G401.6 (cell line): ENCODE data around the gene TMEM119.

ENCODE experiments used
- FAIRE-seq: peaks from 2 replicates; lab custom pipeline; 2012; peaks lifted over from hg19 to GRCh38; lab: Jason Lieb, UNC

TMEM119 gene, protein sequence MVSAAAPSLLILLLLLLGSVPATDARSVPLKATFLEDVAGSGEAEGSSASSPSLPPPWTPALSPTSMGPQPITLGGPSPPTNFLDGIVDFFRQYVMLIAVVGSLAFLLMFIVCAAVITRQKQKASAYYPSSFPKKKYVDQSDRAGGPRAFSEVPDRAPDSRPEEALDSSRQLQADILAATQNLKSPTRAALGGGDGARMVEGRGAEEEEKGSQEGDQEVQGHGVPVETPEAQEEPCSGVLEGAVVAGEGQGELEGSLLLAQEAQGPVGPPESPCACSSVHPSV

GRCh38 chr12:108597559-108598471 is at the start of gene TMEM119:
Gene TMEM119 (minus strand): TSS chr12:108598084. CDS start chr12:108592383, 5,701 bp downstream.
- no peak for FAIRE-seq

GRCh38 chr12:108646600-108647579 is 49.0 kb upstream of the TMEM119 start:
- no peak for FAIRE-seq

DNA sequence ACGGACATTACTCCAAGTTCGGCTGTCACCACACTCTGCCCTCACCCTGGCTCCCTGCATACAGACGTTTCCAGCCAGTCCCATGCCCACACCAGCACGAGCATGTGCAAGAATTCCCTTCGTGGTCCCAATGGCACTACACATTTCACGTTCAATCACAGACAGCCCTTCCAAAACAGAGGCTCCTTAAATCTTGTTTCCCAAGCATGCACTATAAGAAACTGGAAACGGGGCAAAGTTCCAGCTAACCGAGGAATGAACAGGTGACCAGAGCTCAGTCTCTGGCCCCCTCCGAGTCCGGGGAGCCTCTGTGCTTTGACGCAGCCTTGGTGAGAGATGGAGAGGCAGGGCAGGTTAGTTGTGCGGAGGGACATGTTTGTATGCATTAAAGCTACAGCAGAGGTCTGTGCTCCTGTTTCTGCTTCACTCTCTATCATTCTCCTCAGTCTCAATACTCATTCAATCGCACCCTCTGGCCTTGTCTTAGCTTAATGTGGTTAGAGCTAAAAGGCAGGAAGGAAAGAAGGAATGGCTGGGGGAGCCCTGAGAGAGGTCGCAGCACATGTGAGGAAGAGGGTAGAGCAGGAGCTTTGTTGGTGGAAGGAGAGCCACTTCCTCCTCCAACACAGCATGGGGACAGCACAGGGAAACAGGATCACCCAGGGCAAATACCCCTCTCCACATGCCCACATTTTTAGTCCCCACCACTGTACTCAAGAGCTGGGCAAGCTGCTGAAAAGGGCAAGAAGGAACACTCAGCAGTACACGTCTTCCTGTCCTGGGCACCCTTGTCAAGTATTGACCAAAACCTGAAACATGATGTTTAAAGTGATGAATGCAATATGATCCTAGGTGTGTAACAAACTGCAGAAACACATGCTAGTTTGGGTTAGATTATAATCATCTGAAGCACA is 48.1 kb upstream of the TMEM119 start:
- no peak for FAIRE-seq

GRCh38 chr12:108644811-108645120 is 46.9 kb upstream of the TMEM119 start:
- FAIRE-seq, result no peak

- no peak for FAIRE-seq
Measured at GRCh38 chr12:108643941-108644810, 46.3 kb upstream of the TMEM119 start.

- FAIRE-seq, result no peak
Measured at GRCh38 chr12:108642899-108643654, 45.2 kb upstream of the TMEM119 start.

DNA sequence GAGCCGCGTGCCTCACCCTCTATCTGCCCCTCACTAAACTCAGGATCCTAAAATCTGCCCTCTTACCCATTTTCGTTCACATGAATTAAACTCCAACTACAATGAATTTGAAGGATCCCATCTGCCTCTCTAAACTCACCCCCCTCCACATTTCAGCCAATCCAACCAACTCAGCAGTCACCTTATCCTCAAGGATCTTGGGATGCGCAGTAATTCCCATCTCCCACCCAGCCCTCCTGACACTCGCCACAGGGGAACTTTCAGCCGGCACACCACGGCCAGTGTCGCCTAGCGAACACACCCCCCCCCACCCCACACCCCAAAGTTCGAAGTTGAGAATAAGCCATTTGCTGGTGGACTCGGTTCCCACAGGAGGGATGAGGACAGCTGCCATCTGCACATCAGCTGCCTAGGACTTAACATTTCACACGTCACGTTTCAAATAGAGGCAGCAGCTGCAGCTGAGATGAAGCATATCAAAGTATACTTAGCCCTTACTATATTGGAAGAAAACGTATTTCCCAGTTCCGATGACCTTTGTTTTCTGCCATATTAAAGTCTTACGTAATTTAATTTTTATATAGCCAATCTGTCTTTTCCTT is 44.5 kb upstream of the TMEM119 start:
- FAIRE-seq, result no peak

DNA sequence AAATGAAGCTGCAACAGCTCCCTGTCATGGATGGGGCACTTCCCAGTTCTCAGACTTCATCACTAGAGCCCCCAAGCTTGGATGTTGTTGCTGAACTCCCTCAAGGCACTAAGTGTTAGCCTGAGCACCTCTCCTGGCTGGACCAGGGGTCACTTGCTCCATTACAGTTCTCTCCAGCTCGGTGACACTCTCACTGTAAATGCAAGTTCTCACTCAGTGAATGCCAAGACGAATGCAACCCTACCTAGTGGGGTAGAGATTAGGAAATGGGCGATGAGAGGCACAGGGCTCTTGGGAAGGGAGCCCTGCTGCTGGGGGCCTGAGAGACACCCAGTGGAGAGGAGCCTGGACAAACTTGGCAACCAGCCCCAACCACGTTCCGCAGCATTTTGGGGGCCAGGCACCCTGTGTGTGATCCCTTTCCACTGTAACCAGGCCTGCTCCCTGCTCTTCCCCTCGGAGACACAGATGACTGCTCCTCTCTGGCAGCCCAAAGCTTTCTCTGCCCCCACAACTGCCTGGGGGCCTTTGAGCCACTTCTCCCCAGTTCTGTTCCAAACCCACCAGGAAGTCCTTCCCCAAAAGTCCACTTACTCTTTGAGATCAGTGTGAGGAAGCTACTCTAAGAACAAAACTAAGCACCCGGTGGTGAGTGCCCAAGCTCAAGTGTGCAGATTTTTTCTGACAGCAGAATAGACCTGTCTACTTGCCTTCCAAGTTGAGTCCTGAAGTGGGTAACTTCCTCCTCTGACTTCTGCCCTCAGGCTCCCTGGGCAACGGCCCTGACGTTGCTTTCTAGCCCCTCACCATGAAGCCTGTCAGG is 43.8 kb upstream of the TMEM119 start:
- no peak for FAIRE-seq

- FAIRE-seq, result no peak
Measured at GRCh38 chr12:108640802-108641445, 43.0 kb upstream of the TMEM119 start.

DNA sequence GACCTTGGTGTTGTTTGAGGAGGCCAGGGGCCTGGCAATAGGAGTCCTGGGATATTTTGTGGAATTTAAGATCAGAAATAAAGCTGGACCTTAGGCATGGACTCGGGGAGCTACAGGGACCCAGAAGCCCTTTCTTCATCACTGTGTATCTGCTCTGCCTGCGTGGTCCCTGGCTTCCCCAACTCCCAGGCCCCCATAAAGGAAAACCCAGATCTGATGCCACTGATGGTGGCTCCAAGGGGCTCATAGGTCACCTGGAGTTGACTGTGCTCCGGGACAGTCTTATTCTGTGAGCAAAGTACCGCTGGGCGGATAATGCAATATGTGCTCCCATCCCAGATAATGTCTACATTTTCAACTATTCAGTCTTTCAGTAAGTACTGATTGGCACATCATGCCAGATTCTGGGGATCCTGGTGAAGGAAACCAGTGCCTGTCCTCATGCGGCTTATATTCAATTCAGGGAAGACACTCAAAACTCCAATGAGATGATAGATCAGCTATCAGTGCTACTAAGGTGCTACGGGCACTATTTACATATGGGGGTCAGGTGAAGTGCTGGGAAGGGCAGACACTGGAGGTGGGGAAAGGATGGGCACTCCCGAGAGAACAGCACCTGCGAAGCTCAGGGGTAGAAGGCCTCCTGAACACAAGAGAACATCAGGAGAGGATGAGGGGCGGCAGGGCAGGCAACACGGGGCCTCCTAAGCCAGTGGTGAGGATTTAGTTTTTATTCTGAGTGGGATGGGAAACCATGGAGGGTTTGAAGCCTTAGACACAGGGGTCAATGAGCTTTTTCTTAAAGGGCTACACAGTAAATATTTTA is 41.3 kb upstream of the TMEM119 start:
- no peak for FAIRE-seq

DNA sequence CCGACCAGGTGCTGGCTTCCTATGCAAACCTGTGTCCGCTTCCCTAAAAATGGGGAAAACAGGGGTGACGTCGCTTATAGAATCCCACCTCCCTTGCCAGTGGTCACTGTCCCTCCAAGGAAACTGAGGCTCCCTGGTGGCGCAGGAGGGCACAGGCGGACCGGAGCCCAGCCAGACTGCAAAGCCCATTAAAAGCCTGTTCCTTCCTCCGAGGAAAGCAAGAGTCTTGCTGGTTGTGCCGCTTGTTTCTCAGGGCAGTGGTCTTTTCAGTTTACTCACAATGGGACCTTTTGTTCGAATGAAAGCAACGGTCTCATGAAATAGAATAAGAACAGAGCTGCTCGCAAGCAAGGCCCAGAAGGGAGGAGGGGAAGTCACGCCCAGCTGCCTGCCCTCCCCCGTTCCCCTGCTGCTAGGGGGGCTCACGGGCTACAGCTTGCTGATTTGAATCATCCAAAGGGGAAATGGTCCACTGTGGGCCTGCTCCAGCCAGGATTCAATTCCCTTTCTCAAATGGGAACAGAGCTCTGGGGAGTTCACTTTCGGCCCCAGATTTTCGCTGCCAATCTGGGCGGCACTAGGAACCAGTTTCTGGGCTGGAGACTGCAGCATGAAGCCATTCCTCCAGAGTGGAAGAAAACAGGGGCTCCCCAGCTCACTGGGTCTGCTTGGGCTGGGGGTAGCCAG is 40.4 kb upstream of the TMEM119 start:
- no peak for FAIRE-seq

DNA sequence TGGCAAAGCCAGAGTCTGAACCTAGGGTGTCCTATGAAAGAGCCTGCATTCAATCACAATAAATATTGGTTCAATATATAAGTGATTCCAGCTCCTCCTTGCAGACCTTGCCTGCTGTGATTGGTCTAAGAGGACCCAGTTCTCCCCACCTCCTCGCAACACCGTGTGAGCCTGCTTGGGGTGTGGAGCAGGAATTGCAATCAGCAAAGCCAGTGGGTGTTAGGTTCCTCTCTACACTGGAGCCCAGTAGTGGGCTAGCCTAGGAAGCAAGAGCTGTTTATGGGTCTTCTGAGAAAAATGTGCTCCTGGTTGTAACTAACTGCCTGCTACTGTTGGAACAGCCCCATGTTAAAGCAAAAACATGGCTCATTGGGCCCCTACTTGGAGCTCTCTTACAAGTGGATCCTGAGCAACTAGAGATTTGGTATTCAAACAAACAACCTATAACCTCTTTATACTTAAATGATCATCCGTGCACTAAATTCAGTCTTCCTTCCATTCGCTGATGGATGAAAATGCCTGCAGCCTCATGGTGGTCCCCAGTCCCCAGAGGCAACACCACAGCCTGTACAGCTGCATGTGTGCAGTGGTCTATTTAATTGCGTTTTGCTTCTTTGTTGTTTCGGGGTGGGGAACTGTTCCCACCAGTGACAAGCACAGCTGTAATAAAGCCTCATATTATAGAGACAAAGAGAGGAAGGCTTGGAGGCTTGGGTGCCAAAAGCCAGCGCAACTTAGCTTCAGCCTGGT is 39.5 kb upstream of the TMEM119 start:
- FAIRE-seq, result no peak

DNA sequence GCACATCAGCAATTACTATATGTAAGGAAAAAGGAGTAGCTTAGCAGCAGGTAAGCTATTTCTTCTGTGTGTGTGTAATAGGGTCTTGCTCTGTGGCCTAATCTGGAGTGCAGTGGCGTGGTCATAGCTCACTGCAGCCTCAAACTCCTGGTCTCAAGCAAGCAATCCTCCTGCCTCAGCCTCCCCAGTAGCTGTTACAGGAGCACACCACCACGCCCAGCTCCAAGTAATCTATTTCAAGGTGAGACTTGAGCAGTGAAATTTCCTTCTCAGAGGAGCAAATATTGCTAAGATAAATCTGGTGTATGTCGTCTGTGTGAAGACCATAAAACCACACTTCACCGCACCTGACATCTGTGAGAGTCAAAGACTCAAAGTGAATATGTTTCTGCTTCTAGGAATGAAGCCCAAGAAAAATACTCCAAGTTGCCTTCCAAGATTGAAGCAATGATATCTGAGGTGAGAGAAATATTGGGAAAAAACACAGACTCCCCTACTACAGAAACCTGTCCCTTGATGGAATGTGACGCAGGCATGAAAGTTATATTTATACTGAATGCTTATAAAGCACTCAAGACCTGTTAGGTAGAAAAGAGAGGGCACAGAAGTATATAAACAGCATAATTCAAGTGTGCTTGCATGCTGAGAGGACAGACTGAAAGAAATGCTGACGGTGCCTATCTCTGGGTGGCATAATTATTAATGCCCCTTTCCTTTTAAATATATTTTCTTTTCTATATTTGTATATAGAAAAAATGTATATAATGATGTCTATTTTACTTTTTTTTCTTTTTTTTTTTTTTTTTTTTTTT is 38.3 kb upstream of the TMEM119 start:
- FAIRE-seq, result no peak

- FAIRE-seq, result no peak
Measured at GRCh38 chr12:108635201-108635996, 37.5 kb upstream of the TMEM119 start.
